ENCODE measurements around the gene TMEM81. TPM values are rescaled to one million over a fixed set of nuclear protein-coding genes. Genes with fewer than 3 reads are reported as not detected.

Gene TMEM81
- total RNA-seq, 2 donors from 2014 or later = 2.4 to 2.9 TPM

DNA sequence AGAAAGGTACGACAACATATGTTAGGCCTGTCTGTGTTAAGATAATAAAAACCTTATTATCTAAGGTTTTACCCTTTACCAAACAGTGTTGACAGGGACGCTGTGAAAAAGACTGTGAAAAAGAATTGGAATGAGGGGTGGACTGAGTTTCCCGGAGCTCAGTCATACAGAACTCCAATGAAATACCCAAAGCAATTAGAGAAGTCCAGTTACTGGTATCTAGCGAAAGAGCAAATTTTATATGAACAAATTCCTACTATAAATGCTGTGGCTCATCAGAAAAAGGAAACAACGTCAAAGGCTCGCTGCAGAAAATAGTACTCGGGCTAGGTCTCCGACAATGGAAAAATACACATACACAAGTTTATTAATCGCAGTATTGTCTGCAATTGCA lies 38.2 kb upstream of the TMEM81 start:
- TF ChIP-seq, protein P1, sequence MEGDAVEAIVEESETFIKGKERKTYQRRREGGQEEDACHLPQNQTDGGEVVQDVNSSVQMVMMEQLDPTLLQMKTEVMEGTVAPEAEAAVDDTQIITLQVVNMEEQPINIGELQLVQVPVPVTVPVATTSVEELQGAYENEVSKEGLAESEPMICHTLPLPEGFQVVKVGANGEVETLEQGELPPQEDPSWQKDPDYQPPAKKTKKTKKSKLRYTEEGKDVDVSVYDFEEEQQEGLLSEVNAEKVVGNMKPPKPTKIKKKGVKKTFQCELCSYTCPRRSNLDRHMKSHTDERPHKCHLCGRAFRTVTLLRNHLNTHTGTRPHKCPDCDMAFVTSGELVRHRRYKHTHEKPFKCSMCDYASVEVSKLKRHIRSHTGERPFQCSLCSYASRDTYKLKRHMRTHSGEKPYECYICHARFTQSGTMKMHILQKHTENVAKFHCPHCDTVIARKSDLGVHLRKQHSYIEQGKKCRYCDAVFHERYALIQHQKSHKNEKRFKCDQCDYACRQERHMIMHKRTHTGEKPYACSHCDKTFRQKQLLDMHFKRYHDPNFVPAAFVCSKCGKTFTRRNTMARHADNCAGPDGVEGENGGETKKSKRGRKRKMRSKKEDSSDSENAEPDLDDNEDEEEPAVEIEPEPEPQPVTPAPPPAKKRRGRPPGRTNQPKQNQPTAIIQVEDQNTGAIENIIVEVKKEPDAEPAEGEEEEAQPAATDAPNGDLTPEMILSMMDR (IDR thresholded peaks at IDR 0.05) = no peak
- no peak for DNase-seq (ENCODE audit: low spot score)
- H3K4me3 ChIP-seq = peak overlapping the region; percentile 78 to 79
- no peaks in the 10 kb centered on the region for H3K27me3 ChIP-seq
- peaks cover 6% of the 10 kb centered on the region for H3K36me3 ChIP-seq
- H3K4me1 ChIP-seq = peaks cover 0 to 31% of the 10 kb centered on the region in 2 donors
- peak overlapping the region; percentile 88 to 89 for H3K27ac ChIP-seq
- H3K9me3 ChIP-seq = no peaks in the 10 kb centered on the region

DNA sequence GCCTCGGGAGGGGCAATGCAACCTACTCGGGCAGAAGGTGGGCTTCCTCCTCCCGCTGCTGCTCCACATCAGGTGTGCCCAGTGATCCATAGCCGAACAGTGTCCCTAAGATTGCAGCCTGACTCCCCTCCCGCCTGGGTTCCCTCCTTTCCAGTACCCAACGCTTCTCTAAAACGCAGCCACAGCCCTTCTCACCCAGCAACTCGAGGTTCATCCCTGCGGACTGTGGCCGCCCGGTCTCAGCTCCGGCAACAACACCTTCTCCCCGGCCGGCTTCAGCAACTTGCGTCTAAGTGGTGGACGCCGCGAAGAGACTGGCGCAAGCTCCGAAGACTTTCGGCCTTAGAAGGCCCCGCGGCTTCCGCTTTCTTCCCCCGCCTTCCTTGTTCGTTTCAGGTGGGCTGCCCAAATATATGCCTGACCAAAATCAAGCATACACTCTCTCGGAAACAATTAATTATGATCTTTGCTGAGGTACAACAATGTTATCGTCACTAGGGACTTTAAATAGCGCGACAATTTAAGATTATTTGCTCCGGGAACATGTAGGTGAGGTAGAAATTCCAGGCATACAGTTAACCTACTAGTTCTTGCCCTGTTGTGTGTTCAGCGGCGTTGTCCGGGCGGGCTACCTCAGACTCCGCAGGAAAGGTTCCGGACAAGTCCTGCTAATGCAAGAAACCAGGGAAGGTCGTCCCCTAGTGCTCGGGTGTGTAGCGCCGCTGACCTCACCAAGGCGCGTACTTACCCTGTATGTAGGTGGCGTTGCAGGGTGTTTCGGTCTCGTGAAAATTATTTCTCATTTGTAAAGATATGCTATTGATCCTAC lies 37.6 kb upstream of the TMEM81 start, which contains the start of gene RBBP5:
RBBP5 (minus strand) TSS at position 319 of the 829 bp plus-strand sequence; CDS start at position 214, 105 bp downstream.
- peaks cover 0 to 31% of the 10 kb centered on the region in 2 donors for H3K4me1 ChIP-seq
- peaks cover 6% of the 10 kb centered on the region for H3K36me3 ChIP-seq
- peak; percentile 97 for DNase-seq (ENCODE audit: low spot score)
- TF ChIP-seq, protein P1 (IDR thresholded peaks at IDR 0.05) = peak; percentile 44 to 79
- no peaks in the 10 kb centered on the region for H3K9me3 ChIP-seq
- no peaks in the 10 kb centered on the region for H3K27me3 ChIP-seq
- peak within 1 kb of the TSS; percentile 88 to 89 for H3K27ac ChIP-seq
- peak within 1 kb of the TSS; percentile 78 to 79 for H3K4me3 ChIP-seq

DNA sequence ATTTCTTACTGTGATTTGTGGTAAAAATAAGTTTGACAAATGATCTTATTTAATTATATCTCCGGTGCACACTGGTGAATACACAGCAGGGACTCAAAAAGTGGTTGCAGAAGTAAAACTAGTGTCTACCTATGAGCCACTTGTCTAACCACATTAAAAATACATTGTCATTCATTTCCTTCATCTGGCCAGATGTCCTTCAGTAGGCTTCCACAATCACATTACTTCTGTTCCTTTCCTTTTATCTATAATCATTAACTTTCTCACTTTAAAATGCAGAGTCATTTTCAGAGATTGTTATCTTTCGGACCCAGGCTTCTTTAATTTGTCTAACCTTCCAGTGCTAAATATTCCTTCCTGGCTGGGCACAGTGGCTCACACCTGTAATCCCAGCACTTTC lies 34.5 kb upstream of the TMEM81 start:
- no peaks in the 10 kb centered on the region for H3K27me3 ChIP-seq
- H3K4me1 ChIP-seq = peaks cover 0 to 31% of the 10 kb centered on the region in 2 donors
- no peak overlapping the region for H3K4me3 ChIP-seq
- DNase-seq (ENCODE audit: low spot score) = no peak
- TF ChIP-seq, protein P1 (IDR thresholded peaks at IDR 0.05) = no peak
- no peaks in the 10 kb centered on the region for H3K9me3 ChIP-seq
- H3K27ac ChIP-seq = no peak overlapping the region
- peaks cover 16% of the 10 kb centered on the region for H3K36me3 ChIP-seq

DNA sequence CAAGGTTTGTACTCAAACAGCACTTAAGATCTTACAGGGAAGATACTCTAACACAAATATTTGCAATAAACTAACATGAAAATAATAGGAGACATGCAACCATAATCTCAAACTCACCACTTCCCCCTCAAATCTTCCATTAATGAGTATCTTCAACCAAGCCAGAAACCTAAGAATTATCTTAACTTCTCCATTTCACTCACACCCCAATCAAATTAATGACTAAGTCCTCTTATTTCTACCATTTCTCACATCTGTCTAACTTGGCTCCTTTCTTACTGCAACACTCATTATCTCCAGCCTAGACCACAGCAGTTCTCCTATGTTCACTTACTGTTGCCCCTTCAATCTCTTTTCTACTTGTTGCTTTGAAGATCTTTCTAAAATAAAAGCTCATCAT lies 27.1 kb upstream of the TMEM81 start:
- no peak overlapping the region for H3K27ac ChIP-seq
- no peaks in the 10 kb centered on the region for H3K4me1 ChIP-seq
- no peaks in the 10 kb centered on the region for H3K27me3 ChIP-seq
- DNase-seq (ENCODE audit: low spot score) = no peak
- TF ChIP-seq, protein P1 (IDR thresholded peaks at IDR 0.05) = no peak
- peaks cover 39% of the 10 kb centered on the region for H3K36me3 ChIP-seq
- H3K4me3 ChIP-seq = no peak overlapping the region
- no peaks in the 10 kb centered on the region for H3K9me3 ChIP-seq

DNA sequence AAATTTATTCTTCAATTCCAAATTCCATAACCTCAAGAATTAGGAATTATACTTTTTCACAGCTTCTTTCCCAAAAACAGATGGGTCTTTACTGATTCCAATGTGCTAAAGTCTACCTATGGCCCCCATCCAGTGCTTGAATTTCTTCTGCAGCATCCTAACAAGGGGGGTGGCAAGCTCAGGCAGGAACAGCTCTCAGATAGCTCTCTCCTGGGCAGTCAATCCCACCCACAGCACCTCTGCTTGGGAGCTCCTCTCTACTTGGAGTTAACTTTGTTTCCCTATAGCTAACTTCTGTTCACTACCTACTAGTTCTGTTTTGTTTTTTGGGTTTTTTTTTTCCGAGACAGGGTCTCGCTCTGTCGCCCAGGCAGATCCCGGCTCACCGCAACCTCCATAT lies 25.5 kb upstream of the TMEM81 start:
- no peaks in the 10 kb centered on the region for H3K9me3 ChIP-seq
- H3K4me1 ChIP-seq = no peaks in the 10 kb centered on the region
- no peak overlapping the region for H3K27ac ChIP-seq
- no peaks in the 10 kb centered on the region for H3K27me3 ChIP-seq
- no peak for DNase-seq (ENCODE audit: low spot score)
- H3K36me3 ChIP-seq = peaks cover 49% of the 10 kb centered on the region
- H3K4me3 ChIP-seq = no peak overlapping the region
- TF ChIP-seq, protein P1 (IDR thresholded peaks at IDR 0.05) = no peak
